HG02884 (cell line): ENCODE data around the gene FARP2.

Experiments
- ATAC-seq: cut with Tn5 transposase; IDR thresholded peaks from one replicate; pipeline ENCODE4 v1.9.1; 2021; ENCODE audit warnings: mild to moderate bottlenecking, moderate library complexity; ENCODE audit not compliant: unreplicated experiment

Gene FARP2

DNA sequence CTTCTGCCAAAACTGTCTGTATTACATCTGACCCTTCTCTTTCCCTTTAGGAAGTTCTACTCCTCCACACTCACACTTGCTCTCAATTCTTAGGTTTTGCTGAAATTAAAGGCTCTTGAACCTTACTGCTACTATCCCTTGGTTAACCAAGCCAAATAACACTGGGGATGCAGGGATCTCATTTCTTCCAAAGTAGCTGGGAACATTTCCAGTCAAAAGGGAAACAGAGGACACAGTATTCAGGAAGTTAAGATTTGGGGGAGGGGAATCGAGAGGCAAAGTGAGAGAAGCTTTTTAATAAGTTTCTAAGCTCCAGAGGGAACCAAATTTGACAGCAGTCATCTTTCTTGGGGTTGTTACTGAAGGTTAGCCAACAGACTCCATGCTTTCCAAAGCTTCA is 34.2 kb upstream of the FARP2 start:
- ATAC-seq, result no peak

DNA sequence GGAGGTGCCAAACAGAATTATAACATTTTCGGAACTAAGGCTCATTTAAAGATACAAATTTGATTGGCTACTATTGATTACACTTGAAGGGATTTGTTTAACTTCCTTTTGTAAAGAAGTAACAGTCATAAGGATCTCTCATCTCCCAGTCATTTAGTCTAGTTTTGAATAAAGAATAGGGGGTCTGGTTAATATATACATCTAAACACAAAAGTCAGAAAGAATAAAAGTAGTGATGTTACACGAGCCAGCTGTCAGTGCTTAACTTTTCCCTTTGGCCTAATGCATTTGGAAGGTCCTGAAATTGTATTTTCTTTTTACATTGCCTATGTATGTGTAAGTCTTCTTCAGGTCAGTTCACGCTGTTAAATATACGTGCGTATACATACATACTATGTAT is 32.3 kb upstream of the FARP2 start:
- ATAC-seq, result no peak

DNA sequence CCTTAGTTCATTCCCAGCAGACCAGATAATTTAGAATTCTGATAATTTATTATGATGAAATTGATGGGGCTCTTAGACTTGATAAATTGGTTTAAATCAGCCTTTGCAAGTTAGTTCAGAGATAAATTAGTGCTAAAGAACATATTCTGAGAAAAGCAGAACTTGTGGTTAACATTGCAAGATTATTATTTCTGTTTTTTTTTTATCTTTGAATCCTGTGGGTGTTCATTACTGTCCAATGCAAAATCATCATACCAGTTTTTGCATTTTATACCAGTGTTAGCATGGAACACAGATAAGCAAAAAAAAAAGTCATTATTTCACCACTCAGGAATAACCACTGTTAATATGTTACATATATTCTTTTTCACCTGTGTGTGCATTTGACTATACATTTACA is 31.3 kb upstream of the FARP2 start:
- ATAC-seq, result no peak

DNA sequence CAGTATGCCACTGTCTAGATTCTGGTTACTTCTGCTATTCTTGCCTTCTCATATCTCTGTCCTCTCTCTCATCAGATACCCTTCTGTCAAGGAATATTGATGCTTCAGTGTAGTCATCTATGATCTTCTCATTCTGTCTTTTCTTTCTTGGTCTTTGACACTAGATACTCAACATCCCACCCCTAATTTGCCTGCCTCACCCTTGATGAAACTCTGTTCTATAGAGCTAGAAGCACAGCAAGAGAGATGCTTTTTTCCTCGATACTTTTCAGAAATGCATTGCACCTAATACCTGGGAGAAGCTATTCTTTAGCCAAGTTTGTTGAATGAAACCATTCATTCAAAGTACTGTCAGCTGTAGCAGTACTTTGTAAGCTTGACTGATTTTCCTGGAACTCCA is 30.8 kb upstream of the FARP2 start:
- no peak for ATAC-seq

DNA sequence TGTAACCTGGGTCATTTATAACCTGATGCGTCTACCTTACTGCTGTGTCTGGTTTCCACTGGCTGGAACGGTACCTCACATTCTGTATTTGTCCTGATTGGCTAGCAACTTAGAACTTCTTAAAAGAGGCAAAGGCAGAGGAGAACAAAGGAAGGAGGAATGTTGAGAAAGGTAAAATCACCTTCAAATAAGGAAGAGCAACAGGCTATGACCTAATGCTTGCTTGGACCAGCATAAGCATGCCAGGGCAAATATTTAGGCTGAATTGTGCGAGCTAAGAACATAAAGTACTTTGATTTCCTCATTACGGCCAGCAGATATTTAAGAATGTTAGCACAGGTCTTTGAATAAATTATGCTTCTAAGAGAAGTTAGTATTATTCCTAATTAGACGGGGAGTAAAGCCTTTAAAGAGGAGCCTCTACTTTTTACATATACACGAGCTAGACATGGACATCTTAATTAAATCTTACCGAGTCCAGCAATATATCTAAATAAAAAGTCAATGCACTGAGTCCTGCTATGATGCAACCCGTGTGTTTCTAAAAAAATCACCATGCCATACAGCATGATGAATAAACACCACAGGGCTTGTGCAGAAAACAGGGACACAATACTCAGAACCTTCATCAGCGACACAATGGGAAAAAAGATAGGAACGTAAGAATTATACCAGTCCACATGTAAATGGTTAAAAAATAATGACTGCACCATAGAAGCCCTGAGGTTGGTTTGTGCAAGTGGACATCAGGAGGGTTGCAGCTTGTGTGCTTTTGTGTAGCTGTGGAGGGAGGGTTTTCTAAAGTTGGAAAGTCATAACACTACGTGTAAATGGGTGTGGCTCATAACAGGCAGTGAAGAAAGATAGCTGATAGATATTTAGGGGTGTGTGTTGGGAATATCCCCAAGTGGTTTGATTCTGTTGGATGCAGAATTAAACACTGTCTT is 26.1 kb upstream of the FARP2 start:
- ATAC-seq, result no peak

DNA sequence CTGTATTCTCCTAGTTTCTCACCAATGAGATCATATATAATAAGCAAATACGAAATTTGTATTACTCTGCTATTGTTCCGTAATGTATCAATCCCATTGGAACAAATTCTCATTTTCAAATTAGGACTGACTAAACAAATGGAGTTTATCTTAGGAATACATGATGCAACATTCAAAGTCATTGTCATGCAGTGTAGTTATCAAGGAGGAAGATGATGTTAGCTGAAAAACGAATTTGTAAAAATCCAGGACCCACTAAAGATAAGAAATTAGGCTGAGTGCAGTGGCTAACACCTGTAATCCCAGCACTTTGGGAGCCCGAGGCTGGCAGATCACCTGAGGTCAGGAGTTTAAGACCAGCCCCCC is 25.5 kb upstream of the FARP2 start:
- ATAC-seq, result no peak

DNA sequence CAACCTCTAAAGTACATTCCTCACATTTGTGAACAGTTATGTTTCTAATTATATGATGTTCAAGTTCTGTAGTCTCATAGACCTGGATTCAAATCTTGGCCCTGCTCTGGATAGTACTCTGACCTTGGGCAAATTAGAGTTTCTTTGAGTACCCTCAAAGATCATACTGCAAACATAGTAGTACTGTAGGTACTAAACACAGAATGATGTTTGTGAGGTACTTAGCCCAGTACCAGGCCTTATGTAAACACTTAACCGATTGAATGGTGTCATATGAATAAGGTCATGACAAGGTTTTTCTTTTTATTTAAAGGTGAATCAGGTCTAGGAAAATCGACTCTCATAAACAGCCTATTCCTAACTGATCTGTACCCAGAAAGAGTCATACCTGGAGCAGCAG is 21.3 kb upstream of the FARP2 start:
- ATAC-seq, result no peak

DNA sequence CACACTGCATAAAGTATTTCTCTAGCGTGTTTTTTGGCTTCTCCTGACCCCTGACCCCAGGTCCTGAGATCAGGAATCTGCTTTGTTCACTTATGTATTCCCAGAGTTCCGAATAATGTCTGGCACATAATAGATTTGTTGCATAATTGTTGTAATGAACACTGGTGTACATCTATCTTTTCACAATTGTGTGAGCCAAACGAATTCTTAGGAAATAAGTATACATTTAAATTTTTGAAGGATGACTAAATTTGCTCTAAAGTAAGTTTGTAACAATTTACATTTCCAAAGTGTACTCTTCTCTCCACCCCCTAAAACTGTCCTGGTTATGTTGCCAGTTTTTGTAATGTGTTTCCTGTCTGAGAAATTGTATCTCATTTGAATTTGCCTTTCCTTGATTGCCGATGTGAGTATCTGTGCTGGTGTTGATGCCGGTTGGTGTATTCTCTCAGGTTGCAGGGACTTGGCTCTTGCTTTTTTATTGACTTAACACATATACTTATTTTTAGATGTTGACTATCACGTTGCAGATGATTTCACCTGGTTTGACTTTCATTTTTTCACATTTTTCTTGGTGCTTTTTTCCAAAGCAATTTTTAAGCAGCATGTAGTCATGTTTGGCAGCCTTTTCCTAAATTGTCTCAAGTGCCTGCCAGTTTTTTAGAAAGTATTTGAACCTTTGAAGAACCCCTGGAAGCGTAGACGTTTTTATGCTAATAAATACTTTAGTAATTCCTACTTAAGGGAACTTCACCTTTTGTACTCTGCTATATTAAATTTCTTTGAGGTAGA is 16.1 kb upstream of the FARP2 start:
- ATAC-seq, result no peak

DNA sequence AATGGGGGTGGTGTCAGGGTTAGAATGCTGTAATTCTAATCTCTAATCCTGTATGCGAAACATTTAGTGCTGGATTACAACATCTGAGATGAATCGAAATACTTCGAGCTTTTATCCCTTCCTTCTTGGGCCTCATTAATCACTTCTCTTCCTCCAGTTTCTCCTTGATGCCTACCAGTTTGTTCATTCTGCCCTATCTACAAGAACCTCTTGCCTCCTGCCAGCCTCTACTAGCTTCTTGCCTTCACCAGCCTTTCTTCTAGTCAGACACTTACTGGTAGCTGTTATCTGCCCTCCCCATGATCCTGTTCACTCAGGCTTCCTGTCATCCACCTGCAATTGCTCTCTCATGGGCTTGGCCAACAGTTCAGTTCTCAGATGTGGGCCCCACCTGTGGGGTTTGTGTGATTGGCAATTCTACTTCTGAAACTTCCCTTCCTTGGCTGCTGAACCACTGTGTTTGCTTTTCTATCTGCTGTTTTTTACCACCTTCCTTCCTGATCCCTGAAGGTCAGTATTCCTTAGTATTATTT is 15.4 kb upstream of the FARP2 start:
- no peak for ATAC-seq

DNA sequence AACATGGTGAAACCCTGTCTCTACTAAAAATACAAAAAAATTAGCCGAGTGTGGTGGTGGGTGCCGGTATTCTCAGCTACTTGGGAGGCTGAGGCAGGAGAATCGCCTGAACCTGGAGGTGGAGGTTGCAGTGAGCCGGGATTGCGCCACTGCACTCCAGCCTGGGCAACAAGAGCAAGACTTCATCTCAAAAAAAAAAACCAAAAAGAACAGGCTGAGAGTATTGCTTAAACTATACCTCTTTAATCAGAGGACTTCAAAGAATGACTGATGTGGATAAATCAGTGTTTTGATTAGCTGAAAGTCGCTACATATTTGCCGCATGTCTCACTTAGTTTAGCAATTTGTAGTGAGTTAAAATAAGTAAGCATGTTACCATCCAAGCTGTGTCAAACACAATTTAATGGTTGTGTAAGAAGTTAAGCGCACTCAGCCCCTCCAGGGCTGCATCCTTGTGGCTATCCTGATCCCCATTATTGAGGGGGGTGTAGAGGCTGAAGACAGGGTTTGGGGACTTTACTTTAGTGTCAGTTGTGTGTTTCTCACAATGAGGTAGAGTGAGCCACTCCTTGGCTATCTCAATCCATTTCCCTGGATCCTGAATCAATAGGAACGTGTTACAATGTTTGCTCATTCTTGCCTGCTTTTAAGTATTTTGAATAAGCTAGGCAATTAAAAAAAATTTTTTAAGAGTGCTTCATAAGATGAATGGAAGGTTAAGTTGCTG is 11.0 kb upstream of the FARP2 start:
- no peak for ATAC-seq

DNA sequence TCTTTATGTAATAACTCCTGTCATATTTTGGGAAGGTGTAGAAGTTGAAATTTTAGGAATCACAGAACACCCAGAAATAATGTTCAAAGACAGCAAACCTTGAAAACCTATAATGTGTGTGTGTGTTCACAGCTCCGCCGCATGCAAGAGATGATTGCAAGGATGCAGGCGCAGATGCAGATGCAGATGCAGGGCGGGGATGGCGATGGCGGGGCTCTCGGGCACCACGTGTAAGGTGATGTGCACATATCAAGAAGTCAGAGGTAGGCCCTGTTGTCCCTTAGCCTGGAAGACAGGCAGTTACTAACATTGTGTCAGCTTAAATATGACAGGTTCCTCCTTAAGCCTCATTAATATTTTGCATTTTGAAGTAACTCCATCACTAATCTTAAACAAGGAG is 6.1 kb upstream of the FARP2 start:
- ATAC-seq, result no peak

DNA sequence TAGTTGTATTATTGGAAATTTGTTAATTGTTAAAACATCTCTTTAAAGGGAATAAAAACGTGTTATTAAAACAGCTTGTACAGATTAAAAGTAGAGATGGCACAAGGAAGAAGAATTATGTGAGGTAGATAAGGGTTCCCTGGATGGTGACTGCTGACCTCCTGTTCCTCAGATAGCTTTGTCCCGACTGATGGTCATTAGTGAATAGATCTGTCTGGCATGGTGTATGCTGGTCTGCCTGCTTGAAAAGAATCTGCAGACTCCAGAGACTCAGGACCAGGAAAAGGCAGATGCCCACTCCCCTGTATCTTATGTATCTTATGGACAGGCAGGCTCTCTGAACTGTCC is 5.6 kb upstream of the FARP2 start:
- ATAC-seq, result no peak

DNA sequence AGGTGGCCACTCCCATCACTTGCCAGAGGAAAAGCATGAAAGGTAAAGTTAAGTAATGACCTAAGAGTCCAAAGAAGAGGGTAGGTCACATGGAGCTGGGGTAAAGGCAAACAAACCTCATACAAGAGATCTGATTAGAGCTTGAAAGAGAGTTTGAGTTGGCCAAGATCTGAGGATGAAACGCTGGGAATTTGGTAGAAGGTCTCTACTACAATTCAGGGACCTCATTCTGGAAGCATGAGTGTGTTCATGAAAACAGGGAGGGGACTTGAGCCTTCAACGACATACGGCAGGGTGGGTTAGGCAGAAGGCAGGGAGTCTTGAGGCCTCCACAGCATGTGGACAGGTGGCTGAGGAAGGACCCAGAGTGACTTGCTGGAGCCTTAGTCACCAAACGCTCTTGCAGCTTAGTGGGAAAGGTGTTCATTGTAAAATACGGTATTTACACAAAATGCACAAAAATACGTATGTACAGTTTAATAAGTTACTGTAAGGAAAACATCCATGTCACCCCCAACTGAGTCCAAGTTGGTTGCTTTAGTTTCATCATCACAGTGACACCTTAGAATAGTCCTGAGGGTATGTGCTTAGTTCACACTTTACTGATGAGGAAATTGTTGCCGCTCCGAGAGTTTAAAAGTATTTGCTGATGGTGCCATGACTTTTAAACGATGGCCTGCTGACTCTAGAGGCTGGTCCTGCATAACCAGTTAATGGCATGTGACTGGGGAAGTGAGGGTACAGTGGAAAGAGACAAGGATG is 5.0 kb upstream of the FARP2 start:
- no peak for ATAC-seq

DNA sequence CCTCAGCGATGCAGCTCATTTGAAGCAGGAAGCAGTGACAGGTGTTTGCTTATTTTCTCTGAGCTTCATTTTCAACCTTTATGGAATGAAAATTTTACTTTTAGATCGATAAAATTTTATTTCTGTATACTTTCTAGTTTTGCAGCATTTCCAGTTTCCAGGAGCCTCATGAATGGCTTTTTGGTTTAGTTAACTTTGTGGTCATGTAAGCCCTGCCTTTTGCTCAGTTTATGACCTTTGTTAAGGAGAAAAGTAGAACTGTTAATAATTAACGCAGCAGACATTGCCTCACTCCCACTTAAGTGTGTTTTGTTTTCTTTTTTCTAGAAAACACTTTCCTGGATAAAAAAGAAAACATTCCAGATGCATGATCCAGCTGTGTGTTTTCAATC is 4.4 kb upstream of the FARP2 start:
- no peak for ATAC-seq

DNA sequence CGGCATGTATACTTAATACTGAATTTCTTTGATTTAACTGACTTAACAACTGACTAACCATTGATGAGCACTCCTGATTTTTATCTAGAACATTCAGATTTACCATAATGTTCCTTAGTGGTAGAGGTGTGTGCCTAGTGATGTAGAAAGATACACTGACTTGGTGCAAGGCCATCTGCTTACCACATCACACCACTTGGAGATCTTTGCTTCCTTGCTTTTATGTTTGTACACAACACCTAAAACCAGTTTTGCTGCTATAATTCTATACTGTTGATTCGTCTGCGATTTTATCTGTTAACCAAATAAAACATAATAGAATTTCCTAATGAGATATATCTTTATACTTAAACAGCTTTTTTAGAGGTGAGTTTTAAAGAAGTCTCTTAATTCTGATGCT is 3.9 kb upstream of the FARP2 start:
- no peak for ATAC-seq

DNA sequence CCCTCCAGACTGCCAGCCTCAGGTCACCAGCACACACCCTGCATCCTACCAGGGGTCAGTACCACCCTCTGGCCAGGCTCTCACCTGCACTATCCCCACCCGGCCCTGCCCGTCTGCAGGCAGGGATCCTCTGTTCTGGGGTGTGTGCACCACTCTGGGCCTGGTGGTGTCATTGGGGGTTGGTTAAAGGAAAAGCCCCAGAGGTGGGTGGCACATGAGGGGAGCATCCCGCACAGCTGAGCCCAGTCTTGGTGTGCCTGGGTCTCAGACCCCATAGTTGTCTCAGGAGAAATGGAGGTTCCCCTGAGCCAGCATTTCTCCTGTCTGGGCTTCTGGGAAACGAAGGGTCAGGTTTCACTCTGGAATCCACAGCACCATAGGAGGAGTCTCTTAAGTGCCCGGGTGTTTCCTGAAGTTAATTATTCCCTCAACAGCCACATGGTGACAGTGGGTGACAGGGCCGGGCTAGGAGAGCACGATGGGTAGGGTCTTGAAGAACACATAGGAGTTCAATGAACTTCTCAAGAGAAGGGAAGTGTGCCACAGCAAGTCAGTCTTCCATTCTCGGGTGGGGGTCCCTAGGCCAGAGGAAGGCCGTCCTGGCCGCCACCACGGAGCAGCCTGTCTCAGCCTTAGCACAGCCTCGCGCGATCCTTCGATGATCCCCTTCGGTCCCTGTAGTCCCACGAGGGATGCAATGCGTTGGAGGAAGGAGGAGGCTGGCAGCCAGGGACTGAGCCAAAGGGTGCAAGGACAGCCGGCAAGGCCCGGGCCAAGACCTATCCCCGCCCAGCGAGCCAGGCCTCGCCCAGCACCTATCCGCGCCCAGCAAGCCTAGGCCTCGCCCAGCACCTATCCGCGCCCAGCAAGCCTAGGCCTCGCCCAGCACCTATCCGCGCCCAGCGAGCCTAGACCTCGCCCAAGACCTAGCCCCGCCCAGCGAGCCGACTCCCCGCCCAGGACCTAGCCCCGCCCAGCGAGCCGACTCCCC is 1.1 kb upstream of the FARP2 start:
- no peak for ATAC-seq

DNA sequence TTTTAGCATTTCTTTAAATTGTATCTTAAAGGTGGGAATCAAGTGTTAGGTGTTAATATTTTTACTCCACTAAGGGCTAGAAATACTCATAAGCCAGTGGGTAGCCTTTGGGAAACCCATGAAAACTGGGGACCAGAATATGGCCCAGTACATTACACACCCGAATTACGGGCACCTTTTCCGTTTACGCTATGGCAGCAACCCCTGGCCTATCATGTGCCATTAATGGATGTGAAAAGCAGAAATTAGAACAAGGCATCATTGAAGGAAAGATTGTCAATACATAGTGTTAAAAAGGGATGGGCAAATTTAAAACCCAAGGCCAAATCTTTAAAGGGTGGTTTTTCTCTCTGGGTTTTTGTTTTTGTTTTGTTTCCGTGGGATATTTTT is 781 bp downstream of the FARP2 start:
- ATAC-seq, result no peak

DNA sequence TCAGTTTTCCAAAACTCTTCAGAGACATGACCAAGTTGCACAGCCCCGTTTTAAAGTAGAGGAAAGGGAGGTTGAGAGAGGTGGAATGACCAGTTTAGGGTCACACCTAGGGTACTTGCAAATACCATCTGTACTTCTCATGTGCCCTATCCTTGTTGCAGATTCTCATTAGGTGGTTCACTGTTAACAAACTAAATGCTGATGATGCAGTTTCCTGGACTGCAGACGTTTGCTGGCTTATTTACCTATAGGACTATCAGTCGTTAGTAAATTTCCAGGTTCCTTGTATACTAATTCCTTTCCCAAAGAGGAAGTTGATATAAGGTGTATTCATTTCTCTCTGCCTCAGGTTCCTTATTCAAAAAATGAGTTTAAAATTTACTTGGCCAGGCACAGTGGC is 1.4 kb downstream of the FARP2 start:
- ATAC-seq, result no peak

DNA sequence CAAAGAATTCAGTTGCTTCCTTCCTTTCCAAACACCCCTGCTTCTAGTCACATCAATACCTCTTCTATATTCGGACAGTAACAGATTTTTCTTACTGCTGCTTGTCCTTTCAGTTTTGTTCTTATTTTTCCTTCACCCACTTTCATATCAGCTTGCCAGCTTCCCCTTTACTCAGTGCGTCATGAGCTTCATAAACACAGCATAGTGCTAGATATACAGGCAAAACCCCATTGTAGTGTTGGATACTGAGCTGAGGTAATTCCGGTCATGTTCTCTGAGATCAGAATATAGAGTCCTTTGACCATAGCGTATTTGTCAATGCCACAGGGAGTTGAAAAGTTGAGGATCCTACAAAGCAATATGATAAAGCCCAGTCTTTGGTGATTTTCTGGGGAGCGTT is 2.4 kb downstream of the FARP2 start:
- ATAC-seq, result no peak
